H1 (cell line): ENCODE results near the gene RUNX1. TPM values are rescaled to one million over a fixed set of nuclear protein-coding genes. Genes with fewer than 3 reads are reported as not detected.

Experiments
- GTF2F1 ChIP-seq: IDR thresholded peaks from 2 replicates; pipeline ENCODE4 v1.6.1; 2012; ENCODE audit warnings: low read depth, low read length, improper control_type of control experiment, borderline replicate concordance
- polyA plus RNA-seq, 7 experiments: library from polyadenylated mRNA; depleted of rRNA in 3 of 7; stranded (reverse) in 5 of 7; unstranded in 2 of 7; fragments of >200 nt in 5 of 7; fragments of 200-250 nt in 2 of 7; gene quantifications; 1 replicate in 5 of 7; 2 replicates in 1 of 7; 4 replicates in 1 of 7; pipeline versions ENCODE4 v1.2.1 to v1.2.3, GENCODE V29; 2011 to 2013; ENCODE audit warnings: missing spikeins in 2 of 7, mixed read lengths in 2 of 7
- total RNA-seq: library from RNA; stranded (reverse); fragmentation: NEBNext Ultra II Directional; extraction: Animal tissue kit (Norgen Biotek cat#: 25700); gene quantifications from 2 replicates; pipeline ENCODE4 v1.2.1, GENCODE V29; 2021

Gene RUNX1
- total and polyA plus RNA-seq, 2 of the 8 experiments (the other 6 are each of a cell fraction or from before 2014, with no cell fraction given): 0.20 to 0.60 TPM

- TF ChIP-seq GTF2F1: no peak
- TF ChIP-seq, all 59 proteins: peak for 0
These were observed 106.2 kb downstream of the RUNX1 start (continued) for GRCh38 chr21:34942911-34943310.
